Retinal pigment epithelial cell (primary cell): ENCODE data around the gene KSR2.
"Not testable (repeated sequence)": the region's sequence is repeated elsewhere in the genome, so short reads cannot be mapped to it uniquely, and the experiment has no call there.

Experiments
- DNase-seq: peaks from one replicate; pipeline ENCODE4 v3.0.0-alpha.2; 2010; ENCODE audit warnings: low read depth
- H3K4me3 ChIP-seq: 2 replicates; pipeline ENCODE4 v1.5.1; 2011; ENCODE audit warnings: mild to moderate bottlenecking, low read length, control low read depth, moderate library complexity
- TF ChIP-seq, protein P1 (sequence below): conservative IDR thresholded peaks from 2 replicates; pipeline ENCODE4 v1.5.1; 2011; ENCODE audit warnings: low read depth, low read length, control low read depth, inconsistent platforms

KSR2 gene

DNA sequence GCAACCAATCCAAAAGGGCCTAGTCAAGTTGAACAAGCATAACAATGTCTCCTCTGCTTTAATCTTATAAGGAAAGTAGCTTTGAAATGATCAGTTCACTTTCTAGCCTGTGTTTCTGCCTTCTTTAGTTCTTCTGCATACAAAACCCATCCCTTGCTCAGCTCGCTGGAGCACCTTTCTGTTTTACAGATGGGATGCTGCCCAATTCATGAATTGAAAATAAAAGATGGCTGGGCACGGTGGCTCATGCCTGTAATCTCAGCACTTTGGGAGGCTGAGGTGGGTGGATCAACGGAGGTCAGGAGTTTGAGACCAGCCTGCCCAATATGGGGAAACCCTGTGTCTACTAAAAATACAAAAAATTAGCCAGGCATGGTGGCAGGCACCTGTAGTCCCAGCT, 43.2 kb upstream of the KSR2 start:
- TF ChIP-seq, protein P1, sequence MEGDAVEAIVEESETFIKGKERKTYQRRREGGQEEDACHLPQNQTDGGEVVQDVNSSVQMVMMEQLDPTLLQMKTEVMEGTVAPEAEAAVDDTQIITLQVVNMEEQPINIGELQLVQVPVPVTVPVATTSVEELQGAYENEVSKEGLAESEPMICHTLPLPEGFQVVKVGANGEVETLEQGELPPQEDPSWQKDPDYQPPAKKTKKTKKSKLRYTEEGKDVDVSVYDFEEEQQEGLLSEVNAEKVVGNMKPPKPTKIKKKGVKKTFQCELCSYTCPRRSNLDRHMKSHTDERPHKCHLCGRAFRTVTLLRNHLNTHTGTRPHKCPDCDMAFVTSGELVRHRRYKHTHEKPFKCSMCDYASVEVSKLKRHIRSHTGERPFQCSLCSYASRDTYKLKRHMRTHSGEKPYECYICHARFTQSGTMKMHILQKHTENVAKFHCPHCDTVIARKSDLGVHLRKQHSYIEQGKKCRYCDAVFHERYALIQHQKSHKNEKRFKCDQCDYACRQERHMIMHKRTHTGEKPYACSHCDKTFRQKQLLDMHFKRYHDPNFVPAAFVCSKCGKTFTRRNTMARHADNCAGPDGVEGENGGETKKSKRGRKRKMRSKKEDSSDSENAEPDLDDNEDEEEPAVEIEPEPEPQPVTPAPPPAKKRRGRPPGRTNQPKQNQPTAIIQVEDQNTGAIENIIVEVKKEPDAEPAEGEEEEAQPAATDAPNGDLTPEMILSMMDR = no peak
- DNase-seq = no peak
- no peak overlapping the region for H3K4me3 ChIP-seq

DNA sequence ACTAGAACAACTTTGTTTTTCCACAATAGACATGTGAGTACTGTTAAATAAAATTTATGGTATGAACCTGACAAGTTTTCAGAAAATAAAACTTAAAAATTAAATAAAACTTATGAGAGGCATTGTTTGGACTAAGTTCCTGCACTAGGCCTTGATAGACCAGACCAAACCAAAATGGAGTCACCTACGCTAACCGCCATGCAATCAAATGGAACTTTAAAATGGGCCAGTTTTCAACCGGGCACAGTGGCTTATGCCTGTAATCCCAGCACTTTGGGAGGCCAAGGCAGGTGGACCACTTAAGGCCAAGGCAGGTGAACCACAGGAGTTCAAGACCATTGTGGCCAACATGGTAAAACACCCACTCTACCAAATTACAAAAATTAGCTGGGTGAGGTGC, 42.6 kb upstream of the KSR2 start:
- H3K4me3 ChIP-seq = no peak overlapping the region
- DNase-seq = no peak
- TF ChIP-seq, protein P1 = no peak

- H3K4me3 ChIP-seq = no peak overlapping the region
- no peak for DNase-seq
- TF ChIP-seq, protein P1 = no peak
These were observed 42.1 kb upstream of the KSR2 start for GRCh38 chr12:118010903-118011302.

DNA sequence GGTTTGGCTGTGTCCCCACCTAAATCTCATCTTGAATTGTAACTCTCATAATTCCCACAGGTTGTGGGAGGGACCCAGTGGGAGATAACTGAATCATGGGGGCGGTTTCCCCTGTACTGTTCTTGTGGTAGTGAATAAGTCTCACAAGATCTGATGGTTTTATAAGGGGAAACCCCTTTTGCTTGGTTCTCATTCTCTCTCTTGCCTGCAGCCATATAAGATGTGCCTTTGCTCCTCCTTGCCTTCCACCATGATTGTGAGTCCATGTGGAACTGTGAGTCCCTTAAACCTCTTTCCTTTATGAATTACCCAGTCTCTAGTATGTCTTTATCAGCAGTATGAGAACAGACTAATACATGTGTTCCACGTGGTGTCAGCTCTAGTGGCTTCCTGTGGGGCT, 31.0 kb upstream of the KSR2 start:
- not testable (repeated sequence) for H3K4me3 ChIP-seq, DNase-seq

- no peak for DNase-seq
- TF ChIP-seq, protein P1 = no peak
- H3K4me3 ChIP-seq = no peak overlapping the region
These were observed 29.9 kb upstream of the KSR2 start for GRCh38 chr12:117998719-117999118.

DNA sequence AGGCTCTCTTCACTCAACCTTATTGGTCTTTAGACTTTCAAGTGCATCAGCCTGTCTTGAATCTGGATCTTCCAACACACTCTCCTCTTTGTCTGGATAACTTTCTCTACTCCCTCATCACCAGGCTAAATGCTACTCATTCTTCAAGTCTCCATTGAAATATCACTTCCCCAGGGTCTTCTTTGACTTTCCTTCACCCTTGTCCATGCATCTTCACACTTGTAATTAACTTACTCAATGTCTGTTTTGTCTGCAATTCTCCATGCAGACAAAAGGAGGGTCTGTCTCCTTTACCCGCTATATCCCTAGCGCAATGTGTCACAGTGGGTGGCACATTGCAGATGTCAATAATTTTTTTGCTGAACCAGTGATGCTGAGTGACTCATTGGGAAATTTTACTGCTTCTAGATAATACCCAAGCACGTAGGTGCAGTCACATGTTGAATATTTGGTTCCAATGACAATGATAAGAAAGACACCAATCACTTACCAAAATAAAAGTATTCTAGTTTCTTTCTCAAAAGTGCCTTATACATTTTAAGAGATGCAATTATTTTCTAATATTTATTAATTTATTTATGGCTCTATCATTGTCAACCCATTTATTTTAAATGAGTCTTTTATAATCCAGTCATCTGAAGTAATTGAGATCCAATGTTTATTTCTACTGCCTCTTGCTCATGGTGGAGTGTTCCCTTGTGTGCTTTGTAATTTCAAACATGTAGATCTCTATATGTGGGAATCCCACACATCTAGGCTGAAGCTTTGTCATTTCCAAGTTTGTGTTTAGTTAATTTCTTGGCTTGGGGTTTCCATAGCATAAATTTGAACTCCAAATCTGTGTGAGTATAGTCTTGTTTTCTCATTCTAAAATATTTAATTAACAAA, 26.0 kb upstream of the KSR2 start:
- DNase-seq = no peak
- no peak overlapping the region for H3K4me3 ChIP-seq
- TF ChIP-seq, protein P1 = no peak

DNA sequence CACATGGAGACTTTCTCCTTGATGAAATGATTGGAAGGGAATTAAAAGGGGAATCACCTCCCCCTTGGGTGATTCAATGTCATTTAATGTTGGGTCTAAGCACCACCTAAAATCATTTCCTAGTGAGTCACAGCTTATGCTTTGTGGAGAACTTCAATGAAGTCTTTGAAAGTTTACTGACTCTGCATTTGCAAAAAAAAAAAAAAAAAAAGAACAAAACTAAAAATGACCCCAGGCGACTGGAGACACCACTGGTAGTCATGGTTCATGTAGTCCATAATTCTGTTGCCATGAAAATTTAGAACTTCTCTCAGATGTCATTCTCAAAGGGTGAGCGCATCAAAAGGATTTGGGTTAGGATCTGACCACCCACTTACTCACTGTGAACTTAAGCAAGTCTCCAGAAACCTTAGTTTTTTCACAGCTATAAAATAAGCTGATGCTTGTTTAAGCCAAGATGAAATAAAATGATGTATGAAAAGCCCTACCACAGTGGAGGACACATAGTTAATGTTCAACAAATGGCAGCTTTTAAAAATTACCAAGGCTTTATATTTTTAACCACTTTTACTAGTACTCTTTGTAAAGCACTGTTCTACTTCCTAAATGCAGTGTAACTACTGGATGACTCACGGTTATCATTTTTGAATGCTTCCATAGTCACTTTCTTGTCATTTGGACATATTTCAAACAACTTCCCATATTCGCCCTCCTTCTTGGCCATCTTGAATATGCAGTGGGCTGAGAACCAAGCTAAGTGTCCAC, 18.1 kb upstream of the KSR2 start:
- TF ChIP-seq, protein P1 = no peak
- peak; percentile 52 for DNase-seq
- no peak overlapping the region for H3K4me3 ChIP-seq
